OCI-LY1 (cell line): ENCODE measurements around the gene ATP5F1C.

Experiments
- EZH2 ChIP-seq: fragments of 200-600 bp; sonication (generic), shearing (Covaris generic); IDR thresholded peaks from 2 replicates; pipeline ENCODE4 v1.8.0; 2017; ENCODE audit warnings: borderline replicate concordance, mixed run types, mild to moderate bottlenecking, antibody characterized with exemption, low read length, moderate library complexity, mixed read lengths
- TF ChIP-seq, protein P1 (sequence below): fragments of 200-600 bp; sonication (generic), shearing (Covaris generic); IDR thresholded peaks from 2 replicates; pipeline ENCODE4 v1.5.1; 2017; ENCODE audit warnings: mild to moderate bottlenecking, antibody characterized with exemption, low read length, moderate library complexity, mixed read lengths

DNA sequence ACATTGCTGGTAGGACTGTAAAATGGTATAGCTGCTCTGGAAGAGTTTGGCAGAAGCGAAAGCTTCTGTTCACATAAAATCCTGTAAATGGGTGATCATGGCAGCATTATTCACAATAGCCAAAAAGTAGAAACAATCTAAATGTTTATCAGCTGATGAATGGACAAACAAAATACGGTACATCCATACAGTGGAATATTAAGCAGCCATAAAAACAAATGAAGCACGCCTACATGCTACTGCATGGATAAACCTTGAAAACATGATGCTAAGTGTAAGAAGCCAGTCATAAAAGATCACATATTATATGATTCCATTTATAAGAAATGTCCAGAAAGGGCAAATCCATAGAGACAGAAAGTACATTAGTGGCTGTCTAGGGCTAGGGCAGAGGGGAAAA is 32.9 kb upstream of the ATP5F1C start:
- TF ChIP-seq, protein P1, sequence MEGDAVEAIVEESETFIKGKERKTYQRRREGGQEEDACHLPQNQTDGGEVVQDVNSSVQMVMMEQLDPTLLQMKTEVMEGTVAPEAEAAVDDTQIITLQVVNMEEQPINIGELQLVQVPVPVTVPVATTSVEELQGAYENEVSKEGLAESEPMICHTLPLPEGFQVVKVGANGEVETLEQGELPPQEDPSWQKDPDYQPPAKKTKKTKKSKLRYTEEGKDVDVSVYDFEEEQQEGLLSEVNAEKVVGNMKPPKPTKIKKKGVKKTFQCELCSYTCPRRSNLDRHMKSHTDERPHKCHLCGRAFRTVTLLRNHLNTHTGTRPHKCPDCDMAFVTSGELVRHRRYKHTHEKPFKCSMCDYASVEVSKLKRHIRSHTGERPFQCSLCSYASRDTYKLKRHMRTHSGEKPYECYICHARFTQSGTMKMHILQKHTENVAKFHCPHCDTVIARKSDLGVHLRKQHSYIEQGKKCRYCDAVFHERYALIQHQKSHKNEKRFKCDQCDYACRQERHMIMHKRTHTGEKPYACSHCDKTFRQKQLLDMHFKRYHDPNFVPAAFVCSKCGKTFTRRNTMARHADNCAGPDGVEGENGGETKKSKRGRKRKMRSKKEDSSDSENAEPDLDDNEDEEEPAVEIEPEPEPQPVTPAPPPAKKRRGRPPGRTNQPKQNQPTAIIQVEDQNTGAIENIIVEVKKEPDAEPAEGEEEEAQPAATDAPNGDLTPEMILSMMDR: no peak
- TF ChIP-seq EZH2: no peak
